Uterus (tissue), 4 donors: ENCODE data around the gene PLPP2. TPM values are rescaled to one million over a fixed set of nuclear protein-coding genes. Genes with fewer than 3 reads are reported as not detected.

Experiments used
- DNase-seq, 2 donors: peaks; one replicate each; pipeline ENCODE4 v3.0.0-alpha.2; 2019 to 2020
- H3K27ac ChIP-seq, 2 donors: fragments of 200-600 bp; sonication (generic); 1 replicate in 1 of 2; 2 replicates in 1 of 2; pipeline ENCODE4 v1.5.1; 2016 to 2018
- H3K27me3 ChIP-seq, 2 donors: fragments of 200-600 bp; sonication (generic); one replicate each; pipeline ENCODE4 v1.5.1; 2018 to 2019; ENCODE audit warnings: control low read depth in 1 of 2
- H3K36me3 ChIP-seq, 2 donors: fragments of 200-600 bp; sonication (generic); one replicate each; pipeline ENCODE4 v1.5.1; 2019; ENCODE audit warnings: control low read depth in 1 of 2
- H3K4me1 ChIP-seq, 2 donors: fragments of 200-600 bp; sonication (generic); one replicate each; pipeline ENCODE4 v1.5.1; 2018 to 2019; ENCODE audit warnings: control low read depth in 1 of 2
- H3K4me3 ChIP-seq, 2 donors: fragments of 200-600 bp; sonication (generic); 1 replicate in 1 of 2; 2 replicates in 1 of 2; pipeline ENCODE4 v1.5.1; 2018 to 2019; ENCODE audit warnings: mild to moderate bottlenecking in 1 of 2
- H3K9me3 ChIP-seq, 2 donors: fragments of 200-600 bp; sonication (generic); one replicate each; pipeline ENCODE4 v1.5.1; 2019; ENCODE audit warnings: control low read depth in 1 of 2
- POLR2A ChIP-seq, 2 donors: fragments of 450-650 bp; IDR thresholded peaks; one replicate each; pipeline ENCODE4 v1.6.1; 2016; ENCODE audit warnings: antibody characterized with exemption in 2 of 2, mild to moderate bottlenecking in 1 of 2, moderate library complexity in 1 of 2
- intact Hi-C: fragments of 100-400 bp; cut with DNase I; formaldehyde crosslinking; loops from one replicate; pipeline ENCODE4 v1.15.1; 2023; ENCODE audit warnings: low total_unique reads
- total RNA-seq, 4 donors: library from RNA; depleted of rRNA in 3 of 4; stranded (reverse); fragments of >200 nt in 3 of 4; gene quantifications; one replicate each; pipeline versions ENCODE4 v1.1.0 to v1.2.4, GENCODE V29; 2014 to 2023
- TF ChIP-seq, protein P1 (sequence below), 4 experiments: fragments of 200-600 bp in 2 of 4; fragments of 450-650 bp in 2 of 4; sonication (generic) in 2 of 4; IDR thresholded peaks; one replicate each; pipeline ENCODE4 v1.5.1; 2016 to 2019; ENCODE audit warnings: antibody characterized with exemption in 4 of 4, mild to moderate bottlenecking in 2 of 4, moderate library complexity in 1 of 4
- donor health status: DM: yes; HTN: yes; CAD: no.

PLPP2 gene
- total RNA-seq, 4 donors from 2014 or later = 4.9 to 55.3 (median 15.3) TPM

DNA sequence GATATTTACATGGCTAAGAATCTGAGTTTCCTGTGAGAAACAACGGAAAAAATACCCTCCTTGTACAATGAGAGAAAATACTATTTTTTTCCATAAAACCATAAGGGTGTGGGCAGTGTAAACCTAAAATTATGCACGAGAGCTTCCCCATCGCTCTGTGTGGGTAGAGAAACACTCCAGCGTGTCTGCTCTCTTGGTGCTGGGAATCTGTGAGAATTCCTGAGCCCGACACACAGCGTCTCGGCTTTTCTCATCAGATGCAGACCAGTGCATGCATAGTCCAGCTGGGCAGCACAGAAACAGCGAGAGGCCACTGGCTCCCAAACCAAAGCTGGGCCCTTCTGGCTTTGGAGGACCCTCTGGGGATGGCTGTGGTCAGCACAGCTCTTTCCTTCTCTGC, 12.0 kb downstream of the PLPP2 start:
- intact Hi-C loops = no loop called here
- Histone ChIP-seq H3K9me3 (no peaks in the 10 kb centered on the region), H3K36me3 (no peaks in the 10 kb centered on the region), H3K4me3 (no peak overlapping the region), H3K27me3 (no peaks in the 10 kb centered on the region), H3K27ac (no peak overlapping the region), H3K4me1 (no peaks in the 10 kb centered on the region)
- DNase-seq = no peak
- TF ChIP-seq, protein P1, sequence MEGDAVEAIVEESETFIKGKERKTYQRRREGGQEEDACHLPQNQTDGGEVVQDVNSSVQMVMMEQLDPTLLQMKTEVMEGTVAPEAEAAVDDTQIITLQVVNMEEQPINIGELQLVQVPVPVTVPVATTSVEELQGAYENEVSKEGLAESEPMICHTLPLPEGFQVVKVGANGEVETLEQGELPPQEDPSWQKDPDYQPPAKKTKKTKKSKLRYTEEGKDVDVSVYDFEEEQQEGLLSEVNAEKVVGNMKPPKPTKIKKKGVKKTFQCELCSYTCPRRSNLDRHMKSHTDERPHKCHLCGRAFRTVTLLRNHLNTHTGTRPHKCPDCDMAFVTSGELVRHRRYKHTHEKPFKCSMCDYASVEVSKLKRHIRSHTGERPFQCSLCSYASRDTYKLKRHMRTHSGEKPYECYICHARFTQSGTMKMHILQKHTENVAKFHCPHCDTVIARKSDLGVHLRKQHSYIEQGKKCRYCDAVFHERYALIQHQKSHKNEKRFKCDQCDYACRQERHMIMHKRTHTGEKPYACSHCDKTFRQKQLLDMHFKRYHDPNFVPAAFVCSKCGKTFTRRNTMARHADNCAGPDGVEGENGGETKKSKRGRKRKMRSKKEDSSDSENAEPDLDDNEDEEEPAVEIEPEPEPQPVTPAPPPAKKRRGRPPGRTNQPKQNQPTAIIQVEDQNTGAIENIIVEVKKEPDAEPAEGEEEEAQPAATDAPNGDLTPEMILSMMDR (IDR thresholded peaks at IDR 0.05) = no peak
- no peak for TF ChIP-seq POLR2A (IDR thresholded peaks at IDR 0.05)

DNA sequence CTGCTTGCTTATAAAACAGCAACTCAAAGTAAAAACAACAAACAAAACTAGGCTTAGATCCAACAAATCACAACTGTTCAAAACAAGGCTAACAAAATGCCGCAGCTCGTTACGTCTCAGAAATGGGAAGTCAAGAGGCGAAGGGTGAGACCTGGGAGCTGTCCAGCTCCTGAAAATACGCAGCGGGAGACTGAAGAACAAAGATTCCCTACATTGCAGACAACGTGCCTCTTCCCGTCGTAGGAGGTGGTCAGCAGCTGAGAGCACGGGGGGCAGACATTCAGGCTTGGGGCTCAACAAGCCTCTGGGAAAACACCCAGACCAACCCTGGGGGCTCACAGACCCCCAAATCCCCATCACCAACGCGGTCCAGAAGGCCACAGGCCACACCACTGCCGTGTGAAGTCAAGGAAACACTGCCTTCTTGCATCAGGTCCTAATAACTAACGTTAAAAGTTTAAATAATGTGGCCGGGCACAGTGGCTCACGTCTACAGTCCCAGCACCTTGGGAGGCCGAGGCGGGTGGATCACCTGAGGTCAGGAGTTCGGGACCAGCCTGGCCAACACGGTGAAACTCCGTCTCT, 13.5 kb downstream of the PLPP2 start:
- Histone ChIP-seq H3K27me3 (no peaks in the 10 kb centered on the region), H3K9me3 (no peaks in the 10 kb centered on the region), H3K4me1 (no peaks in the 10 kb centered on the region), H3K36me3 (no peaks in the 10 kb centered on the region), H3K4me3 (no peak overlapping the region), H3K27ac (no peak overlapping the region)
- intact Hi-C loops = no loop called here
- no peak for DNase-seq
- TF ChIP-seq, protein P1 (IDR thresholded peaks at IDR 0.05) = no peak
- no peak for TF ChIP-seq POLR2A (IDR thresholded peaks at IDR 0.05)

DNA sequence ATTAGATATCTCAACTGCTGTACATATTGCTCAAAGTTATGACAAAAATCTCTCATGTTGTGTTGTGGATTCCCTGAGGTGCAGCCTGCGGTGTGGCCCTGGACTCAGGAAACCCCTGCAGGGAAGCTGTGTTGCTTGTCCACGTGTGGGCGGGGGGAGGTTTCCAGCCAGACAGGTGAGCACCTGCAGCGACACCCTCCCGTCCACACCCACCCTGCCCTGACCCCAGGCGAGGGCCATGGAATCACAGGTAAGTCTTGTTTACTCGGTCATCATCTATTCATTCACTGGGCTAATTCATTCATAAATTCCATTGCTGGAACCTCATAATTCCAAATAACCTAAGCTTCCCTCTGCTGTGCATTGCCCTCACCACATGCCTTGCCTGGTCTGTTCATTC, 14.1 kb downstream of the PLPP2 start:
- no peak for TF ChIP-seq POLR2A (IDR thresholded peaks at IDR 0.05)
- TF ChIP-seq, protein P1 (IDR thresholded peaks at IDR 0.05) = no peak
- intact Hi-C loops = no loop called here
- Histone ChIP-seq H3K27me3 (no peaks in the 10 kb centered on the region), H3K4me1 (no peaks in the 10 kb centered on the region), H3K9me3 (no peaks in the 10 kb centered on the region), H3K36me3 (no peaks in the 10 kb centered on the region), H3K27ac (no peak overlapping the region), H3K4me3 (no peak overlapping the region)
- no peak for DNase-seq

DNA sequence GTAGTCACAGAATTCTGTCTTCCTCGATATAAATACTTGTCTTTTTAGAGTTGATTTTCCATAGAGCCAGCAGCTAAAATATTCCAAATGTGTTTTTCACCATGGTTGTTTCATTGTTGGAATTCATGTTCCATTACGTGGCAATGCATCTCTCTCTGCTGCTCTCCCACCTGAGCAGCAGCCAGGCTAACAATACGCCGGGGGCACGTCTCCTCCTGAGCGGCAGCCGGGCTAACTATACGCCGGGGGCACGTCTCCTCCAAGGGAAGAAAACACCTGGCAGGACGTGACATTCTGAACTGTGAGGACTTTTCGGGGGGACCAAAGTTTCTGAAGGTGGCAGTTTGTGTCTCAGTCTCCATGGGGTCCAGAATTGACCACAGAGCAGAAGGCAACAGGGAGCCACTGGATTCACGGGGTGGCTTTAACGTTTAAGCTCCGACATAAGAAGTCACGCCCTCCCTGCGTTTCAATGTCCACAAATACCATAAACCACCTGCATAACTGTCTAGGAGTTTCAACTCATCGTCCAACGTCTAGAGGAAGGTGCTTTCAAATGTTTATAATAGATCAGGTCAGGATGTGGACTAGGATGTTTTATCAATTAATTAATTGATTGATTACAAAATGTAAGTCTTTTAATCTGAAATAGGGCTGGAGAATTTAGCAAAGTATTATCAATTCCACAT, 15.1 kb downstream of the PLPP2 start:
- Histone ChIP-seq H3K27me3 (no peaks in the 10 kb centered on the region), H3K36me3 (no peaks in the 10 kb centered on the region), H3K9me3 (no peaks in the 10 kb centered on the region), H3K4me1 (no peaks in the 10 kb centered on the region), H3K27ac (no peak overlapping the region), H3K4me3 (no peak overlapping the region)
- intact Hi-C loops = no loop called here
- TF ChIP-seq, protein P1 (IDR thresholded peaks at IDR 0.05) = no peak
- no peak for TF ChIP-seq POLR2A (IDR thresholded peaks at IDR 0.05)
- no peak for DNase-seq

DNA sequence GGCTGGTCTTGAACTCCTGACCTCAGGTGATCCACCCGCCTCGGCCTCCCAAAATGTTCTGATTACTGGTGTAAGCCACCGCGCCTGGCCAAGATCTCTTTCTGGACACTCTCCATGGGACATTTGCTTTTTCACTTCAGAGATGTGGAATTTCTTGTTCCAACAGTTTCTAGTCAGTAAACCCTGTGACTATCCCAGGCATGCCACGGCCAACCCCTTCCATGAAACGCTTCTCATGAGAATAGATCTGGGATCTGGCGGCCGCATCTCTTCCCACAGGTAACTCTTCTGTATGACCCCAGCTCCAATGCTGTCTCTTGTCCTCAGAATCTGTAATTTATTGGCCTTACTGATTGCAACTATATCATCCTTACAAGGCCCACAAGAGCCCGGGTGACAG, 16.2 kb downstream of the PLPP2 start:
- no peak for TF ChIP-seq POLR2A (IDR thresholded peaks at IDR 0.05)
- TF ChIP-seq, protein P1 (IDR thresholded peaks at IDR 0.05) = no peak
- H3K4me1 ChIP-seq = no peaks in the 10 kb centered on the region
- no peaks in the 10 kb centered on the region for H3K36me3 ChIP-seq
- H3K27ac ChIP-seq = no peak overlapping the region
- intact Hi-C loops = no loop called here
- H3K9me3 ChIP-seq = no peaks in the 10 kb centered on the region
- H3K4me3 ChIP-seq = no peak overlapping the region
- DNase-seq = no peak
- H3K27me3 ChIP-seq = no peaks in the 10 kb centered on the region
